ENCODE data around the gene NAAA. TPM values are rescaled to one million over a fixed set of nuclear protein-coding genes. Genes with fewer than 3 reads are reported as not detected.

The NAAA gene
- total RNA-seq, 1 experiment from 2014 or later = 17.0 TPM

GRCh38 chr4:75876218-75876617, 64.6 kb downstream of the NAAA start:
- H3K36me3 ChIP-seq (ENCODE audit: control insufficient read depth in 1 of 2, insufficient read depth in 2 of 2, low read length in 2 of 2) = no peaks in the 10 kb centered on the region
- H3K4me2 ChIP-seq (ENCODE audit: low read length) = no peak overlapping the region
- BruUV-seq (replicated peaks) = no TSS peak
- POLR2A ChIA-PET = no interaction called here
- no peaks in the 10 kb centered on the region for H3K9me3 ChIP-seq (ENCODE audit: control insufficient read depth in 1 of 2, insufficient read depth in 1 of 2, low read depth in 1 of 2, low read length in 2 of 2)
- CTCF ChIA-PET = interaction anchor here (2.3 kb wide), 1 partner anchor 20 kb away, joined by 8 read pairs; no protein-coding TSS in a partner anchor
- RAD21 ChIA-PET (ENCODE audit: low non-redundant PET in 1 of 2, low total read pairs in 2 of 2, uncharacterized antibody in 2 of 2, unreplicated experiment in 2 of 2) = no interaction called here
- no peak for ATAC-seq
- H3K4me1 ChIP-seq (ENCODE audit: control insufficient read depth in 1 of 2, insufficient read depth in 2 of 2, low read length in 2 of 2) = no peaks in the 10 kb centered on the region
- intact Hi-C loops (cut with micrococcal nuclease) = no loop called here
- TF ChIP-seq ZBTB33 (IDR thresholded peaks at IDR 0.05; ENCODE audit: extremely low read depth, insufficient replicate concordance, low read length) = no peak
- no peak for TF ChIP-seq CTCF (IDR thresholded peaks at IDR 0.05 in 2 of 3, conservative IDR thresholded peaks at IDR 0.05 in 1 of 3; ENCODE audit: borderline replicate concordance in 1 of 3, insufficient read depth in 1 of 3, low read depth in 2 of 3, low read length in 2 of 3)
- TF ChIP-seq TCF7L2 (IDR thresholded peaks at IDR 0.05; ENCODE audit: borderline replicate concordance, extremely low read depth, insufficient read depth, insufficient read length) = no peak
- TF ChIP-seq, protein P1, sequence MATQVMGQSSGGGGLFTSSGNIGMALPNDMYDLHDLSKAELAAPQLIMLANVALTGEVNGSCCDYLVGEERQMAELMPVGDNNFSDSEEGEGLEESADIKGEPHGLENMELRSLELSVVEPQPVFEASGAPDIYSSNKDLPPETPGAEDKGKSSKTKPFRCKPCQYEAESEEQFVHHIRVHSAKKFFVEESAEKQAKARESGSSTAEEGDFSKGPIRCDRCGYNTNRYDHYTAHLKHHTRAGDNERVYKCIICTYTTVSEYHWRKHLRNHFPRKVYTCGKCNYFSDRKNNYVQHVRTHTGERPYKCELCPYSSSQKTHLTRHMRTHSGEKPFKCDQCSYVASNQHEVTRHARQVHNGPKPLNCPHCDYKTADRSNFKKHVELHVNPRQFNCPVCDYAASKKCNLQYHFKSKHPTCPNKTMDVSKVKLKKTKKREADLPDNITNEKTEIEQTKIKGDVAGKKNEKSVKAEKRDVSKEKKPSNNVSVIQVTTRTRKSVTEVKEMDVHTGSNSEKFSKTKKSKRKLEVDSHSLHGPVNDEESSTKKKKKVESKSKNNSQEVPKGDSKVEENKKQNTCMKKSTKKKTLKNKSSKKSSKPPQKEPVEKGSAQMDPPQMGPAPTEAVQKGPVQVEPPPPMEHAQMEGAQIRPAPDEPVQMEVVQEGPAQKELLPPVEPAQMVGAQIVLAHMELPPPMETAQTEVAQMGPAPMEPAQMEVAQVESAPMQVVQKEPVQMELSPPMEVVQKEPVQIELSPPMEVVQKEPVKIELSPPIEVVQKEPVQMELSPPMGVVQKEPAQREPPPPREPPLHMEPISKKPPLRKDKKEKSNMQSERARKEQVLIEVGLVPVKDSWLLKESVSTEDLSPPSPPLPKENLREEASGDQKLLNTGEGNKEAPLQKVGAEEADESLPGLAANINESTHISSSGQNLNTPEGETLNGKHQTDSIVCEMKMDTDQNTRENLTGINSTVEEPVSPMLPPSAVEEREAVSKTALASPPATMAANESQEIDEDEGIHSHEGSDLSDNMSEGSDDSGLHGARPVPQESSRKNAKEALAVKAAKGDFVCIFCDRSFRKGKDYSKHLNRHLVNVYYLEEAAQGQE (IDR thresholded peaks at IDR 0.05; ENCODE audit: low read depth) = no peak
- no peak for TF ChIP-seq EGR1 (IDR thresholded peaks at IDR 0.05; ENCODE audit: low read depth)
- TF ChIP-seq JUND (IDR thresholded peaks at IDR 0.05) = no peak
- TF ChIP-seq FOSL1 (IDR thresholded peaks at IDR 0.05; ENCODE audit: low read depth) = no peak
- TF ChIP-seq SRF (IDR thresholded peaks at IDR 0.05; ENCODE audit: low read depth) = no peak
- no peak for TF ChIP-seq CBX3 (IDR thresholded peaks at IDR 0.05; ENCODE audit: low read depth)
- TF ChIP-seq SIN3A (IDR thresholded peaks at IDR 0.05; ENCODE audit: low read depth) = no peak
- no peak for TF ChIP-seq ZFX (IDR thresholded peaks at IDR 0.05)
- no peak for TF ChIP-seq SP1 (IDR thresholded peaks at IDR 0.05; ENCODE audit: low read depth)
- H3K27me3 ChIP-seq (ENCODE audit: insufficient read depth, low read length) = no peaks in the 10 kb centered on the region
- H3K4me3 ChIP-seq (replicated peaks in 1 of 2; ENCODE audit: low read depth in 1 of 2, low read length in 2 of 2) = no peak overlapping the region
- no peaks in the 10 kb centered on the region for H4K20me1 ChIP-seq (ENCODE audit: insufficient read depth)
- no peak for DNase-seq (ENCODE audit: low read depth, low spot score)
- H3K79me2 ChIP-seq (ENCODE audit: insufficient read depth, low read length) = no peaks in the 10 kb centered on the region
- no peaks in the 10 kb centered on the region for H3K9me2 ChIP-seq (ENCODE audit: insufficient read depth)
- H3K9ac ChIP-seq (ENCODE audit: low read length) = no peak overlapping the region
- H2AFZ ChIP-seq (ENCODE audit: low read depth, low read length, poor library complexity, severe bottlenecking) = no peak overlapping the region
- no peak overlapping the region for H3K27ac ChIP-seq (ENCODE audit: low read depth, low read length)

All from HCT116 (cell line).